ENCODE measurements around the gene PAK6. TPM values are rescaled to one million over a fixed set of nuclear protein-coding genes. Genes with fewer than 3 reads are reported as not detected.

The PAK6 gene
- total RNA-seq, 1 experiment from 2014 or later = 6.4 TPM

- no peak for DNase-seq (ENCODE audit: low spot score)
Measured at GRCh38 chr15:40309344-40309862, 70.5 kb downstream of the PAK6 start.

- DNase-seq (ENCODE audit: low spot score) = peak; percentile 65
Measured at GRCh38 chr15:40310001-40310959, 71.4 kb downstream of the PAK6 start.

GRCh38 chr15:40310993-40311392 lies 72.1 kb downstream of the PAK6 start:
- no peak for DNase-seq (ENCODE audit: low spot score)

- DNase-seq (ENCODE audit: low spot score) = no peak
Measured at GRCh38 chr15:40312370-40313158, 73.7 kb downstream of the PAK6 start.

GRCh38 chr15:40313531-40314398 lies 74.9 kb downstream of the PAK6 start:
- DNase-seq (ENCODE audit: low spot score) = peak; percentile 92

GRCh38 chr15:40314723-40315276 lies 75.9 kb downstream of the PAK6 start:
- DNase-seq (ENCODE audit: low spot score) = no peak

GRCh38 chr15:40316931-40317330 lies 78.1 kb downstream of the PAK6 start:
- no peak for DNase-seq (ENCODE audit: low spot score)

- DNase-seq (ENCODE audit: low spot score) = no peak
Measured at GRCh38 chr15:40317580-40317979, 78.7 kb downstream of the PAK6 start.

- DNase-seq (ENCODE audit: low spot score) = no peak
Measured at GRCh38 chr15:40320409-40320808, 81.5 kb downstream of the PAK6 start.

GRCh38 chr15:40320931-40321371 lies 82.1 kb downstream of the PAK6 start:
- DNase-seq (ENCODE audit: low spot score) = peak; percentile 82

- DNase-seq (ENCODE audit: low spot score) = no peak
Measured at GRCh38 chr15:40322531-40323238, 83.8 kb downstream of the PAK6 start.

- DNase-seq (ENCODE audit: low spot score) = peak; percentile 95
Measured at GRCh38 chr15:40323239-40323952, 84.5 kb downstream of the PAK6 start, which contains the start of gene INAFM2. TSS of gene INAFM2 (plus strand) at chr15:40323692. CDS start at chr15:40324056, 364 bp downstream.

- no peak for DNase-seq (ENCODE audit: low spot score)
Measured at GRCh38 chr15:40323953-40324937, 85.4 kb downstream of the PAK6 start.

- DNase-seq (ENCODE audit: low spot score) = no peak
Measured at GRCh38 chr15:40325188-40325587, 86.3 kb downstream of the PAK6 start.

GRCh38 chr15:40325700-40326099 lies 86.8 kb downstream of the PAK6 start:
- no peak for DNase-seq (ENCODE audit: low spot score)
